Stimulated activated CD4-positive, alpha-beta T cell treated with anti-CD3 and anti-CD28 coated beads, Interleukin-1b, Interleukin-23, amount 100 ng/mL, for 24 hours (primary cell): ENCODE data around the gene MON2.

ENCODE experiments used
- DNase-seq, 4 experiments: peaks; one replicate each; pipeline ENCODE4 v3.0.0-alpha.2; 2020; ENCODE audit warnings: low read depth in 4 of 4, low spot score in 1 of 4

Gene MON2

DNA sequence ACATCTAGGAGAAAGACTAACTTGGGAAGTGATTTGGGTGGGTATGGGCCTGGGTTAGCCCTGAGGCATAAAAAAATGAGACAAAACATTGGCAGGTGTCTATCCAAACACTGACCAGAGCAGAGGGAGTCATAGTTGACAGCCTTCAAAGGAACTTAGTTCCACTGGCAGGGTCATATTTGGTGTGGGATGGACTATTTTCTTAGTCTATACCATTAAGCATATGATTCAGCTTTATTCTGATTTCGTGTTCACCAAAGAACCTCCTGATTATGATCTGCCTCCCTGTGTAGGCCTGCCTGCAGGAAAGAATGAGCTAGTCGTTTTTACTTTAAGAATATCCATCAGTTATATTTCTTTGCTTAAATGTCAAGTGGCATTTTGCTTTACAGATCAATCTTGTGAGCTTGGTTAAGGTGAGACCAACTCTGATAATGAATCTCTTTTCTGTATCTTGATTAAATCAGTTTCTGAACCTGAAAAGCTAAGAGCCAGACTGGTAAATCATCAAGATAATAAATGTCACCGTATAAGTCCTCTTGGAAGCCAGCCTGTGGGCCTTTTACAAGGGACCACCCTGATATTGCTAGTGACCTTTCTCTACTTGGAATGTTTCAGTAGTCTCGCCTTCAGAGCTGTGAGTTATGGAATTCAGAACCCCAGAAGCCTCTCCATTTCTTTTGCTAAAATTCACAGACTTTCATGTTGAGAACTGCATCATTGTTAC, 182.9 kb downstream of the MON2 start:
- DNase-seq = no peak
